Sciatic nerve (tissue), 2 donors: ENCODE data around the gene PCCA. TPM values are rescaled to one million over a fixed set of nuclear protein-coding genes. Genes with fewer than 3 reads are reported as not detected.

ENCODE experiments used
- ATAC-seq: fragments of 200-7000 bp; cut with Tn5 transposase; one replicate; pipeline ENCODE4 v1.9.1; 2020; ENCODE audit warnings: mild to moderate bottlenecking, moderate library complexity
- DNase-seq: peaks from one replicate; pipeline ENCODE4 v3.0.0-alpha.2; 2020; ENCODE audit warnings: low spot score
- intact Hi-C: fragments of 100-400 bp; cut with DNase I; formaldehyde crosslinking; loops from one replicate; pipeline ENCODE4 v1.14.2; 2022
- total RNA-seq: library from RNA; stranded (reverse); fragmentation: NEBNext Ultra II Directional; extraction: Animal tissue kit (Norgen Biotek cat#: 25700); gene quantifications from one replicate; pipeline ENCODE4 v1.2.1, GENCODE V29; 2021
- donor health status: DM: no; HTN: no; CAD: no.
- donor health status: DM: no; HTN: no; CAD: no.

PCCA gene
- total RNA-seq, 1 donor from 2014 or later: 34.8 TPM

DNA sequence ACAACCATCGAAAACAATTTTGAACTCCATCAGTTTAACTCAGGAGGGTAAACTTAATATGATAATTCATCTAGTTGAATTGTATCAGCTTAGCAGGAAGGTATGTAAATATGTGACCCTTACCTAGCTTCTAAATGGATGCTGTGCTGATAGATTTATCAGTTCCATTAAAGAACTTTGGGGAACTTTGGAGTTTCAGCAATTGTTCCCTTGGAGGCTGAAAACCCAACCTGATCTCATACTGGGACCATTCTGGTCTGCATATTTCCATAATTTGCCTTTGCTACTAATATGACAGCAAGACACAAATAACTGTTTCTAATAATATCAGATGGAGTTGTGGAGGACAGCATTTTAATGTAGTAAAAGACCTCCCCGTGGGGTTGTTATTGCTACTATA is 371.9 kb downstream of the PCCA start:
- ATAC-seq (no peak), DNase-seq (no peak)
- intact Hi-C loops: no loop called here

GRCh38 chr13:100461309-100462030 is 372.6 kb downstream of the PCCA start:
- ATAC-seq: no peak

GRCh38 chr13:100464006-100464405 is 375.1 kb downstream of the PCCA start:
- intact Hi-C loops: no loop called here
- no peak for DNase-seq
- ATAC-seq: no peak

More at GRCh38 chr13:100461309-100462030, 372.6 kb downstream of the PCCA start:
- intact Hi-C loops: no loop called here
- no peak for DNase-seq

GRCh38 chr13:100465558-100465957 is 376.7 kb downstream of the PCCA start:
- intact Hi-C loops: no loop called here
- ATAC-seq (no peak), DNase-seq (no peak)

GRCh38 chr13:100470866-100471505 is 382.1 kb downstream of the PCCA start:
- intact Hi-C loops: loop anchor here (5.0 kb wide), 1 partner anchor 1196 kb away; no protein-coding TSS in a partner anchor
- ATAC-seq: no peak

GRCh38 chr13:100473087-100473486 is 384.2 kb downstream of the PCCA start:
- ATAC-seq (no peak), DNase-seq (no peak)
- intact Hi-C loops: loop anchor here (5.0 kb wide), 1 partner anchor 1194 kb away; no protein-coding TSS in a partner anchor

More at GRCh38 chr13:100470866-100471505, 382.1 kb downstream of the PCCA start:
- DNase-seq: no peak

GRCh38 chr13:100473501-100474044 is 384.7 kb downstream of the PCCA start:
- ATAC-seq (no peak), DNase-seq (no peak)
- intact Hi-C loops: loop anchor here (5.0 kb wide), 1 partner anchor 1194 kb away; no protein-coding TSS in a partner anchor

- intact Hi-C loops: no loop called here
- no peak for DNase-seq
- no peak for ATAC-seq
These were observed 388.1 kb downstream of the PCCA start for GRCh38 chr13:100476963-100477362.

- intact Hi-C loops: no loop called here
- ATAC-seq (no peak), DNase-seq (no peak)
These were observed 389.4 kb downstream of the PCCA start for GRCh38 chr13:100478107-100478809.

DNA sequence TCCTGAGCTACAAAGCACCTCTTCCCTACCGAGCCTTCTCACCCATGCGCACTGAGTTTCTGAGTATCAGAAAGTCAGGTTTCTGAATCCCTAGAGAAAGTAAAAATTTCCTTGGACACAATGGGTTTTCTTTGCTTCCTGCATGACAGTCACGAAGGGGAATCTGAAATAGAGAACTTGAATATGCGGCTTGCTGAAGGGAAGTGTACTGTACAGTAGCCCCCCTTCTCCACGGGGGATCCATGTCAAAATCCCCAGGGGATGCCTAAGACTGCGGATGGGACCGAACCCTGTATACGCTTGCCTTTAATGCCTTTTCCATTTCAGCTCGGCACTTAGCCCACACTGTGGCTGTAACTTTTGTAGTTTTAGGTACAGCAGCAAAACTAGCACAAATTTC is 391.8 kb downstream of the PCCA start:
- intact Hi-C loops: no loop called here
- DNase-seq: no peak
- no peak for ATAC-seq

- no peak for DNase-seq
- intact Hi-C loops: no loop called here
- ATAC-seq: no peak
These were observed 394.2 kb downstream of the PCCA start for GRCh38 chr13:100483139-100483538.

DNA sequence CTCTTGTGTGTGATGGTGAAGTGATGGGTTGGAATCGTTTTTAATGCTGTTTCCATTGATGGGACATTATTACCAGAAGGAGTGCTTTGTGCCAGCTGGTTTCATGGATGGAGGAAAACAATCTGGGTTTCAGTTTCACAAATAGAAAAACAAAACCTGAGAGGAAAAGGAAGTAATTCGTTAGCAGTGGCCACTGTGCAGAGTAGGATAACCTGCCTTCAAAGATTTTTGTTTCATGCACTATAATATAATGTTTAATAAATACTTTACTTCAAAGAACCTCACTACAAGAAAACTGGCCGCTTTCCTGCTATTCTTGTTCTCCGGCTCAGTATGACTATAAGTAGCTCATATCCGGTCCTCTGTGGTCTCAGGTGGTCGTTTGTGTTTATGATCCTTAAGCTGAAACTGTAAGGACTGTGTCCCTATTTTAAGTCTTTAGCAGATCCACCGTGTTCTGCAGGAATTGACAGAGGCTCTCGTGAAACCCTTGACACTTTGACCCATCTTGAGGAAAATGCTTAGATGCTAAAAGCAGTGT is 395.0 kb downstream of the PCCA start:
- DNase-seq (no peak), ATAC-seq (no peak)
- intact Hi-C loops: no loop called here

DNA sequence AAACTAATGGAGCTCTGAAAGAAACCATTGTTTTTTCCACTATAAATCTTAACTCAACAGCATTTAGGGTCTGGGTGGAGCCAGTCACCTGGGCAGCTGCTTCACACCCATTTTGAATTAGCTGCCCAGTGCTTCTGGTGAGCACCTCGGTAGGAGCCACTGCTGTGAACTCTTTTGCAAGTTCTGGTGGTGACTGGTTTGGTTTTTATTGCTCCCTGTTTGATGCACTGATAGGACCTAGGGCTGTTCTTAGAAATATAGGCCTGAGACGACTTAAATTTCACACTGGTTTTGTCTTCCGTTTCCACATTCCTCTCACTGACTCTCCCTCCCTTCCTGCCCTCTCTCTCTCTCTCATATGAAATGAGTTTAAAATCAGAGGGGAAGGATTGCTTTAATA is 395.8 kb downstream of the PCCA start:
- DNase-seq: no peak
- ATAC-seq: no peak
- intact Hi-C loops: no loop called here

GRCh38 chr13:100485265-100485664 is 396.4 kb downstream of the PCCA start:
- DNase-seq (no peak), ATAC-seq (no peak)
- intact Hi-C loops: no loop called here

DNA sequence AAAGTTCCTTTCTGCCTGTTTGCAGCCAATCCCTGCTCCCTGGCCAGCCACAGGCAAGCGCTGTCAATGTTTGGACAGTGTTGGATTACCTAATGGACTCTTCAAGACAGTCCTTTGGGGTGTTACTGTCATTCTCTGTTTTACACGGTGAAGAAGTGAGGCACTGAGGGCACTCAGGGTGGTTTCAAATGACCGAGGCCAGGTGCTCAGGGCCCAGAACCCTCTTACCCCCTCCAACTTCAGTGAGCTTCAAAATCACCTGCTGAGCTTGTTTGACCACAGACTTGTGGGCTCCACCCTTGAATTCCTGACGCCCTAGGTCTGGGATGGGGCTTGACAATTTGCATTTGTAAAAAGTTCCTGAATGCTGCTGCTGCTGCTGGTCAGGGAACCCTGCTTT is 401.8 kb downstream of the PCCA start:
- DNase-seq: no peak
- ATAC-seq: peak; percentile 66
- intact Hi-C loops: no loop called here

GRCh38 chr13:100491164-100491842 is 402.4 kb downstream of the PCCA start:
- DNase-seq (no peak), ATAC-seq (peak; percentile 97)
- intact Hi-C loops: no loop called here

GRCh38 chr13:100493418-100493817 is 404.5 kb downstream of the PCCA start:
- ATAC-seq (no peak), DNase-seq (no peak)
- intact Hi-C loops: no loop called here

GRCh38 chr13:100495455-100495854 is 406.6 kb downstream of the PCCA start:
- intact Hi-C loops: no loop called here
- ATAC-seq (no peak), DNase-seq (no peak)

GRCh38 chr13:100497389-100497788 is 408.5 kb downstream of the PCCA start:
- ATAC-seq: no peak
- intact Hi-C loops: no loop called here
- DNase-seq: no peak
